Endodermal cell (in vitro differentiated cells): ENCODE results near the gene EIF2AK2. TPM values are rescaled to one million over a fixed set of nuclear protein-coding genes. Genes with fewer than 3 reads are reported as not detected.

Experiments
- DNase-seq: peaks from one replicate; pipeline ENCODE4 v3.0.0-alpha.2; 2017
- H3K27ac ChIP-seq: 2 replicates; pipeline ENCODE4 v1.5.1; 2013; ENCODE audit warnings: mild to moderate bottlenecking, low read depth, low read length, moderate library complexity
- H3K27me3 ChIP-seq: 2 replicates; pipeline ENCODE4 v1.6.1; 2013; ENCODE audit warnings: mild to moderate bottlenecking, low read length, moderate library complexity; ENCODE audit not compliant: insufficient read depth, control insufficient read depth, poor library complexity, severe bottlenecking
- H3K36me3 ChIP-seq: 2 replicates; pipeline ENCODE4 v1.7.0; 2013; ENCODE audit warnings: mild to moderate bottlenecking, low read length, moderate library complexity; ENCODE audit not compliant: control insufficient read depth, insufficient read depth
- H3K4me1 ChIP-seq: one replicate; pipeline ENCODE4 v1.7.0; 2013; ENCODE audit warnings: low read length; ENCODE audit not compliant: control insufficient read depth, insufficient read depth
- H3K4me3 ChIP-seq: 2 replicates; pipeline ENCODE4 v1.5.1; 2013; ENCODE audit warnings: mild to moderate bottlenecking, low read length, moderate library complexity
- H3K9ac ChIP-seq: 2 replicates; pipeline ENCODE4 v1.6.1; 2013; ENCODE audit warnings: mild to moderate bottlenecking, low read length, moderate library complexity; ENCODE audit not compliant: poor library complexity, severe bottlenecking; ENCODE audit errors: extremely low read depth
- H3K9me3 ChIP-seq: 2 replicates; pipeline ENCODE4 v1.6.1; 2013; ENCODE audit warnings: mild to moderate bottlenecking, low read length, moderate library complexity; ENCODE audit not compliant: control insufficient read depth
- H3K27ac Mint-ChIP-seq: 2 replicates; pipeline ENCODE4 v1.8.0; 2020; ENCODE audit warnings: mixed read lengths
- H3K27me3 Mint-ChIP-seq: 2 replicates; pipeline ENCODE4 v1.8.0; 2021; ENCODE audit warnings: mild to moderate bottlenecking, mixed read lengths; ENCODE audit not compliant: insufficient read depth
- H3K36me3 Mint-ChIP-seq: 2 replicates; pipeline ENCODE4 v1.8.0; 2020; ENCODE audit warnings: low read depth, mixed read lengths
- H3K4me1 Mint-ChIP-seq: 2 replicates; pipeline ENCODE4 v1.8.0; 2020; ENCODE audit warnings: mixed read lengths
- H3K4me3 Mint-ChIP-seq: 2 replicates; pipeline ENCODE4 v1.8.0; 2020; ENCODE audit warnings: mild to moderate bottlenecking, moderate library complexity, mixed read lengths
- H3K9me3 Mint-ChIP-seq: 2 replicates; pipeline ENCODE4 v1.8.0; 2020; ENCODE audit warnings: mild to moderate bottlenecking, mixed read lengths
- WGBS, 2 experiments: methylation state at CpG; one replicate each; pipeline versions ENCODE4 v1.1.5 to v1.1.7; 2013; ENCODE audit warnings: missing lambda C conversion rate in 2 of 2, mixed read lengths in 1 of 2; ENCODE audit not compliant: insufficient coverage in 1 of 2, insufficient read length in 1 of 2; 5-methylcytosine and 5-hydroxymethylcytosine counted together
- total RNA-seq, 2 donors: library from RNA; stranded (reverse); fragmentation: NEBNext Ultra II Directional in 1 of 2; extraction: Animal tissue kit (Norgen Biotek cat#: 25700) in 1 of 2; gene quantifications; 2 replicates in 1 of 2; 3 replicates in 1 of 2; pipeline ENCODE4 v1.2.1, GENCODE V29; 2021
- TF ChIP-seq, protein P1 (sequence below): fragments of 200-600 bp; sonication (generic); conservative IDR thresholded peaks from 2 replicates; pipeline ENCODE4 v1.5.0; 2021; ENCODE audit warnings: antibody characterized with exemption, mild to moderate bottlenecking

Gene EIF2AK2
- total RNA-seq, 2 donors from 2014 or later, result 35.4 to 41.2 TPM

DNA sequence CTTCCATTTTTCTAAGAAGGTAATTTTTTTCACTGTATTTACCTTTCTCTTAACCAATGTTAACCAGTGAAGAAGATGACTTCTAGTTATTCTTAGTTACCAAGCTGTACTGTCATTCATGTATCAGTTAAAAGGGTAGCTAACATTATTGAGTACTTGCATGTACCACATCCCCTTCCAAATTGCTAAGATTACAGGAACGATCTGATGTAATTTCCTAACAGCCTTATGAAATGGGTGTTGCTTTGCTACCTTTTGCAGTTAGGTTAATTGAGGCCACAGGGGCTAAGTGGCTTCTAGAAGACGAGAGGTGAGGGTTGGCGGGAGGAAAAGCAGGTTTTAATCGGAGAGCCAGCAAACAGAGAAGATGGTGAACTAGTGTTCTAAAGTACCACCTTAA is 33.5 kb upstream of the EIF2AK2 start:
- H3K27me3 ChIP-seq, result no peaks in the 10 kb centered on the region
- WGBS, 2 experiments, result 75 to 90% methylated on average over 2 to 4 of the region's 4 CpGs
- TF ChIP-seq, protein P1, sequence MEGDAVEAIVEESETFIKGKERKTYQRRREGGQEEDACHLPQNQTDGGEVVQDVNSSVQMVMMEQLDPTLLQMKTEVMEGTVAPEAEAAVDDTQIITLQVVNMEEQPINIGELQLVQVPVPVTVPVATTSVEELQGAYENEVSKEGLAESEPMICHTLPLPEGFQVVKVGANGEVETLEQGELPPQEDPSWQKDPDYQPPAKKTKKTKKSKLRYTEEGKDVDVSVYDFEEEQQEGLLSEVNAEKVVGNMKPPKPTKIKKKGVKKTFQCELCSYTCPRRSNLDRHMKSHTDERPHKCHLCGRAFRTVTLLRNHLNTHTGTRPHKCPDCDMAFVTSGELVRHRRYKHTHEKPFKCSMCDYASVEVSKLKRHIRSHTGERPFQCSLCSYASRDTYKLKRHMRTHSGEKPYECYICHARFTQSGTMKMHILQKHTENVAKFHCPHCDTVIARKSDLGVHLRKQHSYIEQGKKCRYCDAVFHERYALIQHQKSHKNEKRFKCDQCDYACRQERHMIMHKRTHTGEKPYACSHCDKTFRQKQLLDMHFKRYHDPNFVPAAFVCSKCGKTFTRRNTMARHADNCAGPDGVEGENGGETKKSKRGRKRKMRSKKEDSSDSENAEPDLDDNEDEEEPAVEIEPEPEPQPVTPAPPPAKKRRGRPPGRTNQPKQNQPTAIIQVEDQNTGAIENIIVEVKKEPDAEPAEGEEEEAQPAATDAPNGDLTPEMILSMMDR, result no peak
- H3K4me3 Mint-ChIP-seq, result no peak overlapping the region
- H3K27ac Mint-ChIP-seq, result peak overlapping the region; percentile 87
- H3K27me3 Mint-ChIP-seq, result no peaks in the 10 kb centered on the region
- peaks cover 11% of the 10 kb centered on the region for H3K4me1 ChIP-seq
- H3K27ac ChIP-seq, result no peak overlapping the region
- H3K9ac ChIP-seq, result no peak overlapping the region
- no peaks in the 10 kb centered on the region for H3K9me3 ChIP-seq
- no peak overlapping the region for H3K4me3 ChIP-seq
- no peaks in the 10 kb centered on the region for H3K9me3 Mint-ChIP-seq
- H3K4me1 Mint-ChIP-seq, result peaks cover 31% of the 10 kb centered on the region
- no peaks in the 10 kb centered on the region for H3K36me3 Mint-ChIP-seq
- DNase-seq, result no peak
- no peaks in the 10 kb centered on the region for H3K36me3 ChIP-seq

DNA sequence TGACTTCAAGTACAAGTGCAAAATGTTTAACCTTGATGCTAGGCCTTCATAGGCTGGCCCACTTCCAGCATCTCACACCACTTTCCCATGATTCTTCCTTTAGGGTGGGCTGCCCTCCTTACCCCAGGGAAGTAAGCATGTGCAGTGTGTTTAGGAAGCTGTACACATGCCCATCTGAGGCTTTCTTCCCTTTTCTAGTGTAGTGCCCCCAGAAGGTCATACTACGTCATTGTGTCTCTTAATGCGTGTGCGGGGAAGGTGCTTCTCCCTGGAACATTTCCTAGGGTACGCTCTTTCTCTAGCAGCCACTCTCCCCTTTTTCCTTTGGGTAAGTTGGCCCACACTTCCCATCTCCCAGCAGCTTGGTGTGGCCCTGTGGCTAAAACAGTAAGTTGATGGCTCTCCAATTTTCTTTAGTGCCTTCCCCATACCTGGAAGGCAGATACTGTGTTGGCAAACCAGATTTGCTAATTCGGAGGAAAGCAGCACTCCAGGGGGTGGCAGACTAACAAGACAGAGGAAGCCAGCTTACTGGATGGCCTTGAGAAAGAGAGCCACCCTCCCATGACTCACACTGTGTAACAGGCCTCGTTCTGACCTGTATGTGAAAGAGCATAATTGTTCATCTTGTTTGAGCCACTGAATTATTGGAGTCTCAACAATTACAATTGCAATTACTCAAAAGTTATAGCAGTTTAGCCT is 32.8 kb upstream of the EIF2AK2 start:
- Histone ChIP-seq H3K9me3 (no peaks in the 10 kb centered on the region), H3K4me3 (no peak overlapping the region), H3K4me1 (peaks cover 11% of the 10 kb centered on the region), H3K9ac (no peak overlapping the region), H3K27me3 (no peaks in the 10 kb centered on the region), H3K27ac (no peak overlapping the region), H3K36me3 (no peaks in the 10 kb centered on the region)
- Mint-ChIP-seq H3K4me3 (no peak overlapping the region), H3K27ac (peak overlapping the region; percentile 87), H3K27me3 (no peaks in the 10 kb centered on the region), H3K9me3 (no peaks in the 10 kb centered on the region), H3K36me3 (no peaks in the 10 kb centered on the region), H3K4me1 (peaks cover 31% of the 10 kb centered on the region)
- peak; percentile 93 for DNase-seq
- TF ChIP-seq, protein P1, result peak; percentile 52
- WGBS, 2 experiments, result 70 to 71% methylated on average over 4 to 6 of the region's 6 CpGs

DNA sequence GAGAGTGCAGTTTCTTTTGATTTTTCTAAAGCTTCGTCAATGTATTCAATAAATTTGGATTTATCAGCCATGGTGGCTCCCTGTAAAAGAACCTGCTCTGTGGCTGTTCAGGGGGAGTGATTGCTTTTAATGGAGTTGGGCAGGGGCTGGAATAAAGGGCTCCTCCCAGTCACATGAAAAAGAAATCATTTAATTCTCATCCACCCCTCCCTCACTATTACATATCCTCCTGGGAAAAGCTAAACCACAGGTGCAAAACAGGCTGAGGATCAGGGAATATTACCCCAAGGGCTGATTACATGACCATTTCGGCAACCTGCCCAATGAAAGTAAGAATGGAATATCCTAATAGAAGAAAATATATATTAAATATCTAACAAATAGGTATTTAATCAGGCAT is 31.8 kb upstream of the EIF2AK2 start, which contains the start of gene SULT6B1:
Gene SULT6B1, minus strand, starts transcription at position 101 of the 400 bp plus-strand sequence. Its CDS starts 30 bp downstream, at position 71.
- no peak for DNase-seq
- H3K9me3 Mint-ChIP-seq, result no peaks in the 10 kb centered on the region
- 98 to 100% methylated on average over 1 to 2 of the region's 2 CpGs for WGBS, 2 experiments
- H3K27ac Mint-ChIP-seq, result peak within 1 kb of the TSS; percentile 87
- Histone ChIP-seq H3K9ac (no peak within 1 kb of the TSS), H3K9me3 (no peaks in the 10 kb centered on the region), H3K36me3 (no peaks in the 10 kb centered on the region), H3K27me3 (no peaks in the 10 kb centered on the region), H3K27ac (no peak within 1 kb of the TSS), H3K4me3 (no peak within 1 kb of the TSS), H3K4me1 (peaks cover 11% of the 10 kb centered on the region)
- H3K36me3 Mint-ChIP-seq, result no peaks in the 10 kb centered on the region
- TF ChIP-seq, protein P1, result no peak
- H3K4me1 Mint-ChIP-seq, result peaks cover 31% of the 10 kb centered on the region
- no peaks in the 10 kb centered on the region for H3K27me3 Mint-ChIP-seq
- H3K4me3 Mint-ChIP-seq, result no peak within 1 kb of the TSS
